ENCODE measurements around the gene ELAPOR2.
"Not testable (repeated sequence)": the region's sequence is repeated elsewhere in the genome, so short reads cannot be mapped to it uniquely, and the experiment has no call there.

ELAPOR2 gene

GRCh38 chr7:87044713-87045112 is 14.7 kb downstream of the ELAPOR2 start:
- not testable (repeated sequence) for DNase-seq

DNA sequence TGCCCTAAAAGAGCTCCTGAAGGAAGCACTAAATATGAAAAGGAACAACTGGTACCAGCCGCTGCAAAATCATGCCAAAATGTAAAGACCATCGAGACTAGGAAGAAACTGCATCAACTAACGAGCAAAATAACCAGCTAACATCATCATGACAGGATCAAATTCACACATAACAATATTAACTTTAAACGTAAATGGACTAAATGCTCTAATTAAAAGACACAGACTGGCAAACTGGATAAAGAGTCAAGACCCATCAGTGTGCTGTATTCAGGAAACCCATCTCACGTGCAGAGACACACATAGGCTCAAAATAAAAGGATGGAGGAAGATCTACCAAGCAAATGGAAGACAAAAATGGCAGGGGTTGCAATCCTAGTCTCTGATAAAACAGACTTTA is 17.9 kb downstream of the ELAPOR2 start:
- not testable (repeated sequence) for DNase-seq

- DNase-seq, result not testable (repeated sequence)
These were observed 19.7 kb downstream of the ELAPOR2 start for GRCh38 chr7:87039691-87040299.

DNA sequence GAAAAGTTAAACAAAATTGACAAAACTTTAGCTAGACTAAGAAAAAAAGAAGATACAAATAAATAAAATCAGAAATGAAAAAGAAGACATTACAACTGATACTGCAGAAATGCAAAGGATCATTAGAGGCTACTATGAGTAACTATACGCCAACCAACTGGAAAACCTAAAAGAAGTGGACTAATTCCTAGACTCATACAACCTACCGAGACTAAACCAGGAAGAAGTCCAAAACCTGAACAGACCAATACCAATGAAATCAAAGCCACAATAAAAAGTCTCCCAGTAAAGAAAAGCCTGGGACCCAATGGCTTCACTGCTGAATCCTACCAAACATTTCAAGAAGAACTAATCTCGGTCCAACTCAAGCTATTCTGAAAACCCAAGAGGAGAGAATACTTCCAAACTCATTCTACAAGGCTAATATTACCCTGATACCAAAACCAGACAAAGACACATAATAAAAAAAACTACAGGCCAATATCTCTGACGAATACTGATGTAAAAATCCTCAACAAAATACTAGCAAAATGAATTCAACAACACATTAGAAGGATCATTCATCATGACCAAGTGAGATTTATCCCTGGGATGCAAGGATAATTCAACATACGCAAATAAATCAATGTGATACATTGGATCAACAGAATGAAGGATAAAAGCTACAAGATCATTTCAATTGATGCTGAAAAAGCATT is 20.3 kb downstream of the ELAPOR2 start:
- DNase-seq, result no peak

DNA sequence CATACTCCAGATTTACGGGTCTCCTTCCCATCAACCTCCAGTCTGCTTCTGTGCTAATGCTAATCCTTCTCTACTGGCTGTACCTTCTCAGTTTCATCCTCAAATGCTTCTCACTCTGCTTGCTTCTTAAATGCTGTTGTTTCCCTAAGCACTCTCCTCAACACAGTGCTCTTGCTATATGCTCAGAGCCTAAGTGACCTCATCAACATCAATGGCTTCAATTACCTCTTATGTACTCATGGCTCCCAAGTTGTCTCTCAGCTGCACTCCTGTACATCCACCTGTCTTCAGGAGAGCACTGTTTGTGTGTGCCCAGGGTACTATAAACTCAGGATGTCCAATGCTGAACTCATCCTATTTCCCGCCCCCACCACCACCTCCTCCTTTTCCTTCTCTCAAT is 22.5 kb downstream of the ELAPOR2 start:
- no peak for DNase-seq

DNA sequence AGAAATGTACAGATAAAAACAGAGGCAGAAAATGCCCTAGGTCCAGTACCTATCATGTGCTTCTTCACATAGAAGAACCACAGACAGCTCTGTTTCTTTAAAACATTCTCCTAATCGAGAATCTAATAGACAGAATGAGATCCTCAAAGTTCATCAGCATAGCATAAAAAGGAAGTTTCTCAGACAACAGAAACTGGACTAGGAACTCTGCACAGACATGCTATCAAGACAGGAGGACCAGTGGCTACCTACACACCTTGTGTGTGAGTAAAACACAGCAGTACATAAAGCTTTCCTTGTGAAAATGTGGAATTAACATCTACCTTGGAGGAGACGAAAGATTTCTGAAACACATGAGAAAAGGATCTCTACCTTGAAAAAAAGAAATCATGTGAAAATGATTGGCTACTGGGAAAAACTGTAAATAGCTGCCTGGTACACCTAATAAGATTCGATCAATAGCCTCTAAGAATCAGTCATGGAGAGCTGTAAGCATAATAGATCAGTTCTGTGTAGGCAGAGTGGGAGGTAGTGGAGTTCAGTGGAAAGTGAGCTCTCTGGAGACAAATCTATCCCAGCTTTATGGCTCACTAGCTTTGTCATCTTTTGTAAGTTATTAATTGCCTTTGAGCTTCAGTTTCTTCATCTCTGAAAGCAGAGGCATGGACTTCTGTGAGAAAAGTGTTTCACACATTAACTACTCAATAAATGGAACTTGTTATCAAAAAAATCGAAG is 26.7 kb downstream of the ELAPOR2 start:
- DNase-seq, result no peak

- DNase-seq, result no peak
These were observed 30.4 kb downstream of the ELAPOR2 start for GRCh38 chr7:87029078-87029477.

GRCh38 chr7:87028636-87029035 is 30.8 kb downstream of the ELAPOR2 start:
- no peak for DNase-seq

DNA sequence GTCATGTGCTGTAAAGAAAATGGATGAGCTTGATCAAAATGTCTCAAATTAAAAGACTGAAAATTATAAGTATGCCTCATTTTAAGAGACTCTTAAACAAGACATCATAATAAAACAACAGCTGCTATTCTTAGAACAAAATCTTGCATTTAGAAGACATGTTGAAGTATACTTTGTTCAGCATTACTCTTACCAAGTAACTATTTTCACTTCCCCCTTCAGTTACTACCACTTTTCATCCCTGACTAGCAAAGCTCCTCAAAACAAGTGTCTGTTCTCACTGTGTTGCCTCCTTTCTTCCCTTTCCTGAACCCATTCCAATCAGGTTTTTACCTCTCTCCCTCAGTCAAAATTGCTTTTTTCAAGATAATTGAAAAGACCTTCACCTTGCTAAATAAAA is 31.6 kb downstream of the ELAPOR2 start:
- DNase-seq, result no peak

GRCh38 chr7:87021285-87021684 is 38.2 kb downstream of the ELAPOR2 start:
- no peak for DNase-seq

DNA sequence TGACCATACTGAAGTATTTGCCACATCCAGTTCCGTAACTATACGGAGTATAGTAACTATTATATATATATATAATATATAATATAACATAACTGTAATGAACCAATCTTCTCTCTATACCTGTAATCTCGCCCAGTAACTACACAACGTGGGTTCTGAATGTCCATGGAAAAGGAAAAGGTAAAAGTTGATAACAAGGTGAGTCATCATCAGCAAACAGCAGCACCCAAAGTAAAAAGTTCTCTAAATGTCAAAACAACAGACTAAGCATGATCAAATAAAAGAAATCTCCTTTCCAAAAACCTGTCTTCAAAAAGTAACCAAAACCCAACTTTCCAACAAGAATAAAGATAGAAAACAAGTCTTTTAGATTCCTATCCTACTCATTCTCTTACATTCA is 42.8 kb downstream of the ELAPOR2 start:
- DNase-seq, result no peak

DNA sequence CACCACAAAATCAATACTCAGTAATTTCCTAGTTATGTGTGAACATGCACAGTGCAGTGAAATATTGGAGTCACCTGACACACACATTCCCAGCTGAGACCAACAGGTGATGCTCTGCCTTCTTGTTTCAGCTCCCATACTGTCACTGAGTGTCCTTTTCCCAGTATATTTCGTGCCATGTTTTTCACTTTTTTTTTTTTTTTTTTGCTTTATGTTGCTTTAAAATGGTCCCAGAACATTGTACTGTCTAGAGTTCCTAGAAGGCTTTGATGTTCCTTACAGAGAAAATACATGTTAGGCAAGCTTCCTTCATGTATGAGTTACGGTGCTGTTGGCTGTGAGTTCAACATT is 45.6 kb downstream of the ELAPOR2 start:
- no peak for DNase-seq

DNA sequence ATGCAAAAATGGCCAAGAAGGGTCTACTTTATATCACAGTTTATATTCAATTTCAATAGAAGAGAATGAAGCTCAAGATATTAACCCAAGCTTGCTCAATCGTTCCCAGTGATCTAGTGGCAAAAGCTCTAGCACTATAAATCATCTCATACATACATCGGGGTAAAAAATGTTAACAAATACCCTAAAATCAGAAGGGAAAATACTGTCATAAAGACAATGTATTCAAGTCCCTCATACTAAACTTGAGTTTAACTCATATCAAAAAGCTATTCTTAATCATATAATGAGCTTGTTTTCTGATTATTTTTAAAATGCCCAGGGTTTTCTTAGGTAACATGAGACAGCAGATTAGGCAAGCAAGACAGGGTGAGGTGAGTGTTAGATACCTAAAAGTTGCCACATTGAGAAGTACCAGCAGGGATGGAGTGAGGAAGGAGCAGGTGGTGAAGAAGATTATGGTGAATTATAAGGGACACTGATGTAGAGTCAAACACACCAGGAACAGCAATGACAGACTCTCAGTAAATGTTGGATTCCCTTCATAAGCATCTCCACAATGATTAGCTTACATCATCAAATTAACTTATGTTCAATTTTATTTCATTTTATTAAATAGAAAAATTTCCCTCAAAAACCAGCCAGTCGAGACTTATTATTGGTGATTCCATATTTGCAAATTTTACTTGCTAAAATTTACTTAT is 46.2 kb downstream of the ELAPOR2 start:
- DNase-seq, result no peak
